Type B pancreatic cell (in vitro differentiated cells): ENCODE measurements around the gene SGIP1. TPM values are rescaled to one million over a fixed set of nuclear protein-coding genes. Genes with fewer than 3 reads are reported as not detected.

Source experiments
- DNase-seq: peaks from one replicate; pipeline ENCODE4 v3.0.0; 2021; ENCODE audit warnings: mixed read lengths; ENCODE audit not compliant: unreplicated experiment; ENCODE audit errors: extremely low spot score
- H3K27ac Mint-ChIP-seq: 2 replicates; pipeline ENCODE4 v1.8.0; 2021; ENCODE audit warnings: mild to moderate bottlenecking, mixed read lengths
- H3K27me3 Mint-ChIP-seq: 2 replicates; pipeline ENCODE4 v1.8.0; 2021; ENCODE audit warnings: mixed read lengths
- H3K36me3 Mint-ChIP-seq: 2 replicates; pipeline ENCODE4 v1.8.0; 2021; ENCODE audit warnings: mixed read lengths
- H3K4me1 Mint-ChIP-seq: one replicate; pipeline ENCODE4 v1.8.0; 2021; ENCODE audit warnings: mixed read lengths; ENCODE audit not compliant: unreplicated experiment
- H3K4me3 Mint-ChIP-seq: 2 replicates; pipeline ENCODE4 v1.8.0; 2021; ENCODE audit warnings: mild to moderate bottlenecking, mixed read lengths
- H3K9me3 Mint-ChIP-seq: 2 replicates; pipeline ENCODE4 v1.8.0; 2021; ENCODE audit warnings: mixed read lengths
- CTCF ChIP-seq: fragments of 200-600 bp; sonication (generic); conservative IDR thresholded peaks from 2 replicates; pipeline ENCODE4 v1.5.0; 2021; ENCODE audit warnings: antibody characterized with exemption, mild to moderate bottlenecking
- total RNA-seq: library from RNA; stranded (reverse); gene quantifications from 2 replicates; pipeline ENCODE4 v1.2.1, GENCODE V29; 2021; ENCODE audit warnings: low replicate concordance

The SGIP1 gene
- total RNA-seq, 1 donor from 2014 or later, result 3.4 TPM

GRCh38 chr1:66768965-66769364, 235.0 kb downstream of the SGIP1 start:
- no peak overlapping the region for H3K4me3 Mint-ChIP-seq
- no peaks in the 10 kb centered on the region for H3K27me3 Mint-ChIP-seq
- H3K27ac Mint-ChIP-seq, result no peak overlapping the region
- DNase-seq, result no peak
- no peaks in the 10 kb centered on the region for H3K4me1 Mint-ChIP-seq
- no peaks in the 10 kb centered on the region for H3K36me3 Mint-ChIP-seq
- H3K9me3 Mint-ChIP-seq, result no peaks in the 10 kb centered on the region
- TF ChIP-seq CTCF, result no peak

- Mint-ChIP-seq H3K27me3 (no peaks in the 10 kb centered on the region), H3K36me3 (no peaks in the 10 kb centered on the region), H3K4me1 (no peaks in the 10 kb centered on the region), H3K27ac (no peak overlapping the region), H3K4me3 (no peak overlapping the region), H3K9me3 (no peaks in the 10 kb centered on the region)
- no peak for DNase-seq
- no peak for TF ChIP-seq CTCF
Observed at GRCh38 chr1:66769512-66770229, 235.7 kb downstream of the SGIP1 start.

GRCh38 chr1:66770240-66770639, 236.3 kb downstream of the SGIP1 start:
- DNase-seq, result no peak
- Mint-ChIP-seq H3K9me3 (no peaks in the 10 kb centered on the region), H3K27me3 (no peaks in the 10 kb centered on the region), H3K27ac (no peak overlapping the region), H3K36me3 (no peaks in the 10 kb centered on the region), H3K4me1 (no peaks in the 10 kb centered on the region), H3K4me3 (no peak overlapping the region)
- TF ChIP-seq CTCF, result no peak

GRCh38 chr1:66770694-66771093, 236.7 kb downstream of the SGIP1 start:
- Mint-ChIP-seq H3K27ac (no peak overlapping the region), H3K4me1 (no peaks in the 10 kb centered on the region), H3K4me3 (no peak overlapping the region), H3K36me3 (no peaks in the 10 kb centered on the region), H3K9me3 (no peaks in the 10 kb centered on the region), H3K27me3 (peaks cover 4% of the 10 kb centered on the region)
- no peak for TF ChIP-seq CTCF
- DNase-seq, result no peak

GRCh38 chr1:66773227-66773626, 239.3 kb downstream of the SGIP1 start:
- no peaks in the 10 kb centered on the region for H3K9me3 Mint-ChIP-seq
- peaks cover 5% of the 10 kb centered on the region for H3K27me3 Mint-ChIP-seq
- H3K27ac Mint-ChIP-seq, result no peak overlapping the region
- H3K4me1 Mint-ChIP-seq, result peaks cover 4% of the 10 kb centered on the region
- no peak overlapping the region for H3K4me3 Mint-ChIP-seq
- DNase-seq, result no peak
- H3K36me3 Mint-ChIP-seq, result no peaks in the 10 kb centered on the region
- TF ChIP-seq CTCF, result no peak
